ENCODE measurements around the gene SMIM44.

The SMIM44 gene

DNA sequence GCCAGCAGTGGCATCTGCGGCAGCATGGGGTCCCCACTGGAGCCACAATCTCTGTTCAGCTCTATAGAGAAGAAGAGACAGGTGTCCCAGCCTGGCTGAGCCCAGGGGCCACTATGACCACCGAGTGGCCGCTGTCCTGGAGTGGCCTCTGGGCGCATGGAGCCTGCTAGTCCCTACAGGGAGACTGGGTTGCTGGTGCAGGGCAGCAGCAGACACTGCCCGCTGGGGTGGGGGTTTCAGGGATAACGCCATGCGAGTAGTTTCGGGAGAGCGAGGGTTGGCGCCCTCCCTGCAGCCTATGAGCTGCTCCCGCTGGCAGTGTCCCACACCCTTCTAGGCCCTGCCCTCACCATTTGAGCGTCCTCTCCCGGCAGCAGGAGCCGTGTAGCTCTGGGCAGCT lies 44.8 kb upstream of the SMIM44 start:
- TF ChIP-seq, protein P1, sequence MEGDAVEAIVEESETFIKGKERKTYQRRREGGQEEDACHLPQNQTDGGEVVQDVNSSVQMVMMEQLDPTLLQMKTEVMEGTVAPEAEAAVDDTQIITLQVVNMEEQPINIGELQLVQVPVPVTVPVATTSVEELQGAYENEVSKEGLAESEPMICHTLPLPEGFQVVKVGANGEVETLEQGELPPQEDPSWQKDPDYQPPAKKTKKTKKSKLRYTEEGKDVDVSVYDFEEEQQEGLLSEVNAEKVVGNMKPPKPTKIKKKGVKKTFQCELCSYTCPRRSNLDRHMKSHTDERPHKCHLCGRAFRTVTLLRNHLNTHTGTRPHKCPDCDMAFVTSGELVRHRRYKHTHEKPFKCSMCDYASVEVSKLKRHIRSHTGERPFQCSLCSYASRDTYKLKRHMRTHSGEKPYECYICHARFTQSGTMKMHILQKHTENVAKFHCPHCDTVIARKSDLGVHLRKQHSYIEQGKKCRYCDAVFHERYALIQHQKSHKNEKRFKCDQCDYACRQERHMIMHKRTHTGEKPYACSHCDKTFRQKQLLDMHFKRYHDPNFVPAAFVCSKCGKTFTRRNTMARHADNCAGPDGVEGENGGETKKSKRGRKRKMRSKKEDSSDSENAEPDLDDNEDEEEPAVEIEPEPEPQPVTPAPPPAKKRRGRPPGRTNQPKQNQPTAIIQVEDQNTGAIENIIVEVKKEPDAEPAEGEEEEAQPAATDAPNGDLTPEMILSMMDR (IDR thresholded peaks at IDR 0.05; ENCODE audit: low read depth, low read length, missing control alignments), result no peak
- no peak overlapping the region for H3K4me3 ChIP-seq (ENCODE audit: low read depth, low read length)
- no peak for DNase-seq (ENCODE audit: low read depth)

DNA sequence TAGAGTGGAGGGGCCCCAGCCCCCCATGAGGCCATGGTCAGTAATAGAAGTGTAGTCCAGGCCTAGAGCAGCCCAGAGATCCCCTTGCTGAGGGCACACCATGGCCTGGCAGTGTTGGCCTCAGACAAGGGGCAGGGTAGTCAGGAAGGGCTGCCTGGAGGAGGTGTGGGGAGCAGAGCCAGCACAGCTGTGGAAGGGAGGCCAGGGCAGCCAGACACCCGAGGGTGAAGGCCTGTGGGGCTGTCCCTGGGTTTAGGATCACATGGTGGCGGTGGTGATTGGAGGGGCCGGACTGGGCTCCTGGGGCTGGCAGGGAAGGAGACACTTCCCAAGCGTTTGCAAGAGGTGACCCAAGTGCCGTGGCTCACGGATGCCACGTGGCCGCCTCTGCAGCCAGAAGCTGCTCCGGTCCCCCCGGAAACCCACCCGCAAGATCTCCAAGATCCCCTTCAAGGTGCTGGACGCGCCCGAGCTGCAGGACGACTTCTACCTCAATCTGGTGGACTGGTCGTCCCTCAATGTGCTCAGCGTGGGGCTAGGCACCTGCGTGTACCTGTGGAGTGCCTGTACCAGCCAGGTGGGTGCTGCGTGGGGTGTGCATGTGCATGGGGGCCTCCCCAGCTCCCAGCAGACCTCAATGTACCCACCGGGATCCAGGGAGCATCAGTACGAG lies 44.1 kb upstream of the SMIM44 start:
- DNase-seq (ENCODE audit: low read depth), result no peak
- TF ChIP-seq, protein P1 (IDR thresholded peaks at IDR 0.05; ENCODE audit: low read depth, low read length, missing control alignments), result no peak
- H3K4me3 ChIP-seq (ENCODE audit: low read depth, low read length), result no peak overlapping the region

DNA sequence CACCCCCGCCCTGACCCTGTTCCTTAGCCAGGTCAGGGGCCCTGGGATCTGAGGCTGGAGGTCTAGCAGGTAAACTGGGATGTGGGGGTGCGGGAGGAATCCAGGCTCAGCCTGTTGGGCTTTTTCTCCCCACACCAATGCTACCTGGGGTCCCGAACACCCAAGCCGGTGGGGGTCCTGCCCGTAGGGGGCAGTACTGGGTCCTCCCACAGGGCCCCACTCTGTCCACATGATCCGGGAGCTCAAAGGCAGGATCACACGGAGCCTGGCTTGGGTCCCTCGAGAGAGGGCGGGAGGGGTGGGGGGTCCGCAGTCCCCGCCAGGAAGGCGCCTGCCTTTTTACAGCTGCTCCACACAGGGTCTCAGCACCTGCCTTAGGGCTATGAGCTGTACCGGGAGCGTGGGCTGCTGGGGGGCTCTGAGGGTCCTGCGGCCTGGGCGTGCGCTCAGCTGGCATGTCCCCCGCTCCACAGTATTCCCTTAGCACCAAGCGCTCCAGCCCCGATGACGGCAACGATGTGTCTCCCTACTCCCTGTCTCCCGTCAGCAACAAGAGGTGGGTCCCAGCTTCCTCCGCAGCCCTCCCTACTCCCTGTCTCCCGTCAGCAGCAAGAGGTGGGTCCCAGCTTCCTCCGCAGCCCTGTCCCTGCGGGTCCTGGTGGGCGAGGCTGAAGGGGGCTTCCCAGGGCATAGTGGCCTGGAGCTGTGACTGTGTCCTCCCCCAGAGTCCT lies 43.4 kb upstream of the SMIM44 start:
- TF ChIP-seq, protein P1 (IDR thresholded peaks at IDR 0.05; ENCODE audit: low read depth, low read length, missing control alignments), result peak; percentile 16
- no peak for DNase-seq (ENCODE audit: low read depth)
- H3K4me3 ChIP-seq (ENCODE audit: low read depth, low read length), result no peak overlapping the region

- H3K4me3 ChIP-seq (ENCODE audit: low read depth, low read length), result no peak overlapping the region
- DNase-seq (ENCODE audit: low read depth), result no peak
- TF ChIP-seq, protein P1 (IDR thresholded peaks at IDR 0.05; ENCODE audit: low read depth, low read length, missing control alignments), result no peak
Observed at GRCh38 chr19:3524904-3525451, 41.7 kb upstream of the SMIM44 start.

GRCh38 chr19:3524078-3524842 lies 41.0 kb upstream of the SMIM44 start:
- no peak overlapping the region for H3K4me3 ChIP-seq (ENCODE audit: low read depth, low read length)
- no peak for DNase-seq (ENCODE audit: low read depth)
- TF ChIP-seq, protein P1 (IDR thresholded peaks at IDR 0.05; ENCODE audit: low read depth, low read length, missing control alignments), result no peak

DNA sequence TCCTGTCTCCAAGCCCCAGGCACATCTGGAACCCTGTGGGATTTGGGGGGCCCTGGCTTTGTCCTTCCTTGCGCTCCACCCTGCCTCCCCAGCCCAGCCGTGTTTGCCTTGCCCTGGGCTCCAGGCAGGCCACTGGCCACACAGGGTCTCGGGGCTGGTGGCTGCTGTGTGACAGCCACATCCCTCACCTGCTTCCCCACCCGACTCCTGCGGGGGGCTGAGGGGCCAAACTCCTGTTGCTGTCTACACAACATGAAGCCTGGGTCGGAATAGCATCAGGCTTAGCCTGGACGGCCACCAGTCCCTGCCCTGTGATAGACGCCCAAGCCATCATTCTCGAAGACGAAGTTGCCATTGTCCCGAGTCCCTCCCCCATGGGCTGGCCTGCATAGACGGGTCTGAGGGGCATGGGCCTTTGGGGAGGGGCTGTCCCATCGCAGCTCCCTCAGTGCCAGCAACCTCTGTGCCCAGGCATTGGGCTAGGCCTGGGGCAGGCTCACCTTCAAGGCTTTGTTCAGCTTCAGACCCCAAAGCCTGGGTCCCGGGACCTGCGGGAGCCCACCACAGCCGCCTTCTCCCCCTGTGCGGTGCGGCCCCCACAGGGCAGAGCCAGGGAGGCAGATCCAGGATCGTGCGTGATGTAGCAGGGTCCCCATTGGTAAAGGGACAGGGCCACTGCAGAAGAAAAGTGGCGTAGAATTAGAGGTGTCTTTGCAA lies 40.3 kb upstream of the SMIM44 start:
- no peak for DNase-seq (ENCODE audit: low read depth)
- TF ChIP-seq, protein P1 (IDR thresholded peaks at IDR 0.05; ENCODE audit: low read depth, low read length, missing control alignments), result no peak
- no peak overlapping the region for H3K4me3 ChIP-seq (ENCODE audit: low read depth, low read length)

Measured in GM12864 (cell line).